WI38 (cell line): ENCODE data around the gene UTRN.

Experiments used
- H3K4me3 ChIP-seq: 2 replicates; pipeline ENCODE4 v1.5.1; 2011; ENCODE audit warnings: low read depth, mild to moderate bottlenecking, control low read depth, low read length
- CTCF ChIP-seq: IDR thresholded peaks from 2 replicates; pipeline ENCODE4 v1.5.1; 2012; ENCODE audit warnings: low read depth, mild to moderate bottlenecking, control low read depth, low read length

Gene UTRN

GRCh38 chr6:144292372-144292771 lies 7.2 kb downstream of the UTRN start:
- H3K4me3 ChIP-seq: no peak overlapping the region
- TF ChIP-seq CTCF: no peak

- H3K4me3 ChIP-seq: no peak overlapping the region
- TF ChIP-seq CTCF: no peak
Measured at GRCh38 chr6:144294016-144294415, 8.9 kb downstream of the UTRN start.

- H3K4me3 ChIP-seq: no peak overlapping the region
- TF ChIP-seq CTCF: no peak
Measured at GRCh38 chr6:144295211-144295610, 10.1 kb downstream of the UTRN start.

- H3K4me3 ChIP-seq: no peak overlapping the region
- no peak for TF ChIP-seq CTCF
Measured at GRCh38 chr6:144295981-144296767, 11.0 kb downstream of the UTRN start.

- no peak for TF ChIP-seq CTCF
- no peak overlapping the region for H3K4me3 ChIP-seq
Measured at GRCh38 chr6:144296973-144297372, 11.8 kb downstream of the UTRN start.

GRCh38 chr6:144297511-144298100 lies 12.5 kb downstream of the UTRN start:
- no peak overlapping the region for H3K4me3 ChIP-seq
- no peak for TF ChIP-seq CTCF

GRCh38 chr6:144298194-144298593 lies 13.1 kb downstream of the UTRN start:
- no peak for TF ChIP-seq CTCF
- H3K4me3 ChIP-seq: no peak overlapping the region
